ENCODE results near the gene TMTC2.

The TMTC2 gene

GRCh38 chr12:82765971-82766705 lies 79.4 kb downstream of the TMTC2 start:
- Histone ChIP-seq H3K27ac (no peak overlapping the region), H3K9me3 (ENCODE audit: low read depth, low read length) (no peaks in the 10 kb centered on the region), H3K9ac (ENCODE audit: insufficient read length) (no peak overlapping the region), H3K4me3 (no peak overlapping the region), H3K36me3 (ENCODE audit: insufficient read depth, low read length) (no peaks in the 10 kb centered on the region)
- no peak for TF ChIP-seq POLR2AphosphoS5 (IDR thresholded peaks at IDR 0.05; ENCODE audit: borderline replicate concordance, low read depth, low read length)
- no peak for TF ChIP-seq EZH2 (IDR thresholded peaks at IDR 0.05)
- no peak for TF ChIP-seq FOXP2 (optimal IDR thresholded peaks at IDR 0.05; ENCODE audit: control extremely low read depth, extremely low read length, insufficient read depth)
- DNase-seq (ENCODE audit: low read depth, low spot score) = no peak

- no peak overlapping the region for H3K27ac ChIP-seq
- no peak overlapping the region for H3K4me3 ChIP-seq
- H3K36me3 ChIP-seq (ENCODE audit: insufficient read depth, low read length) = no peaks in the 10 kb centered on the region
- DNase-seq (ENCODE audit: low read depth, low spot score) = no peak
- no peak overlapping the region for H3K9ac ChIP-seq (ENCODE audit: insufficient read length)
- H3K9me3 ChIP-seq (ENCODE audit: low read depth, low read length) = no peaks in the 10 kb centered on the region
- TF ChIP-seq FOXP2 (optimal IDR thresholded peaks at IDR 0.05; ENCODE audit: control extremely low read depth, extremely low read length, insufficient read depth) (no peak), EZH2 (IDR thresholded peaks at IDR 0.05) (no peak)
Measured at GRCh38 chr12:82774666-82775065, 88.0 kb downstream of the TMTC2 start.

- H3K9ac ChIP-seq (ENCODE audit: insufficient read length) = peak overlapping the region; percentile 37
- 0 out of 2 replicates have a peak overlapping the region, but pooled peaks have one; percentile 16 for H3K27ac ChIP-seq
- no peaks in the 10 kb centered on the region for H3K9me3 ChIP-seq (ENCODE audit: low read depth, low read length)
- DNase-seq (ENCODE audit: low read depth, low spot score) = no peak
- H3K36me3 ChIP-seq (ENCODE audit: insufficient read depth, low read length) = no peaks in the 10 kb centered on the region
- TF ChIP-seq EZH2 (IDR thresholded peaks at IDR 0.05) (no peak), POLR2AphosphoS5 (IDR thresholded peaks at IDR 0.05; ENCODE audit: borderline replicate concordance, low read depth, low read length) (no peak), FOXP2 (optimal IDR thresholded peaks at IDR 0.05; ENCODE audit: control extremely low read depth, extremely low read length, insufficient read depth) (no peak)
- no peak overlapping the region for H3K4me3 ChIP-seq
Measured at GRCh38 chr12:82780517-82780916, 93.8 kb downstream of the TMTC2 start.

- TF ChIP-seq EZH2 (IDR thresholded peaks at IDR 0.05) (no peak), POLR2AphosphoS5 (IDR thresholded peaks at IDR 0.05; ENCODE audit: borderline replicate concordance, low read depth, low read length) (no peak), FOXP2 (optimal IDR thresholded peaks at IDR 0.05; ENCODE audit: control extremely low read depth, extremely low read length, insufficient read depth) (no peak)
- Histone ChIP-seq H3K27ac (no peak overlapping the region), H3K9ac (ENCODE audit: insufficient read length) (no peak overlapping the region), H3K4me3 (no peak overlapping the region), H3K9me3 (ENCODE audit: low read depth, low read length) (no peaks in the 10 kb centered on the region), H3K36me3 (ENCODE audit: insufficient read depth, low read length) (no peaks in the 10 kb centered on the region)
- DNase-seq (ENCODE audit: low read depth, low spot score) = no peak
Measured at GRCh38 chr12:82781309-82781997, 94.7 kb downstream of the TMTC2 start.

- peak overlapping the region; percentile 83 for H3K27ac ChIP-seq
- H3K4me3 ChIP-seq = peak overlapping the region; percentile 51
- no peak overlapping the region for H3K9ac ChIP-seq (ENCODE audit: insufficient read length)
Measured at GRCh38 chr12:82783435-82783834, 96.7 kb downstream of the TMTC2 start.

GRCh38 chr12:82787016-82787415 lies 100.3 kb downstream of the TMTC2 start:
- DNase-seq (ENCODE audit: low read depth, low spot score) = no peak

More at GRCh38 chr12:82783435-82783834, 96.7 kb downstream of the TMTC2 start:
- Histone ChIP-seq H3K36me3 (ENCODE audit: insufficient read depth, low read length) (no peaks in the 10 kb centered on the region), H3K9me3 (ENCODE audit: low read depth, low read length) (no peaks in the 10 kb centered on the region)
- DNase-seq (ENCODE audit: low read depth, low spot score) = peak; percentile 73
- TF ChIP-seq POLR2AphosphoS5 (IDR thresholded peaks at IDR 0.05; ENCODE audit: borderline replicate concordance, low read depth, low read length) = peak; percentile 28; the same call in 1 of the 2 replicates
- TF ChIP-seq EZH2 (IDR thresholded peaks at IDR 0.05) = no peak

GRCh38 chr12:82788594-82788993 lies 101.9 kb downstream of the TMTC2 start:
- Histone ChIP-seq H3K27ac (no peak overlapping the region), H3K4me3 (no peak overlapping the region), H3K9ac (ENCODE audit: insufficient read length) (no peak overlapping the region), H3K36me3 (ENCODE audit: insufficient read depth, low read length) (no peaks in the 10 kb centered on the region), H3K9me3 (ENCODE audit: low read depth, low read length) (no peaks in the 10 kb centered on the region)
- TF ChIP-seq FOXP2 (optimal IDR thresholded peaks at IDR 0.05; ENCODE audit: control extremely low read depth, extremely low read length, insufficient read depth) (no peak), EZH2 (IDR thresholded peaks at IDR 0.05) (no peak), POLR2AphosphoS5 (IDR thresholded peaks at IDR 0.05; ENCODE audit: borderline replicate concordance, low read depth, low read length) (no peak)
- no peak for DNase-seq (ENCODE audit: low read depth, low spot score)

More at GRCh38 chr12:82787016-82787415, 100.3 kb downstream of the TMTC2 start:
- H3K36me3 ChIP-seq (ENCODE audit: insufficient read depth, low read length) = no peaks in the 10 kb centered on the region
- no peaks in the 10 kb centered on the region for H3K9me3 ChIP-seq (ENCODE audit: low read depth, low read length)
- H3K27ac ChIP-seq = no peak overlapping the region
- H3K4me3 ChIP-seq = no peak overlapping the region
- TF ChIP-seq POLR2AphosphoS5 (IDR thresholded peaks at IDR 0.05; ENCODE audit: borderline replicate concordance, low read depth, low read length) (no peak), FOXP2 (optimal IDR thresholded peaks at IDR 0.05; ENCODE audit: control extremely low read depth, extremely low read length, insufficient read depth) (no peak), EZH2 (IDR thresholded peaks at IDR 0.05) (no peak)
- H3K9ac ChIP-seq (ENCODE audit: insufficient read length) = no peak overlapping the region

- no peak overlapping the region for H3K4me3 ChIP-seq
- H3K9ac ChIP-seq (ENCODE audit: insufficient read length) = no peak overlapping the region
- no peak for TF ChIP-seq FOXP2 (optimal IDR thresholded peaks at IDR 0.05; ENCODE audit: control extremely low read depth, extremely low read length, insufficient read depth)
- TF ChIP-seq POLR2AphosphoS5 (IDR thresholded peaks at IDR 0.05; ENCODE audit: borderline replicate concordance, low read depth, low read length) = no peak
- no peak for TF ChIP-seq EZH2 (IDR thresholded peaks at IDR 0.05)
- no peaks in the 10 kb centered on the region for H3K36me3 ChIP-seq (ENCODE audit: insufficient read depth, low read length)
- H3K27ac ChIP-seq = no peak overlapping the region
- H3K9me3 ChIP-seq (ENCODE audit: low read depth, low read length) = no peaks in the 10 kb centered on the region
- DNase-seq (ENCODE audit: low read depth, low spot score) = no peak
Measured at GRCh38 chr12:82789674-82790073, 103.0 kb downstream of the TMTC2 start.

Data from SK-N-MC (cell line).